ENCODE data around the gene NUDT22.

The NUDT22 gene

GRCh38 chr11:64204464-64204989 is 21.5 kb upstream of the NUDT22 start:
- H4K20me1 ChIP-seq = peaks cover 66% of the 10 kb centered on the region
- no peaks in the 10 kb centered on the region for H3K27me3 ChIP-seq
- H3K9me3 ChIP-seq = no peaks in the 10 kb centered on the region
- peak overlapping the region; percentile 97 for H3K4me2 ChIP-seq
- H3K4me1 ChIP-seq = peaks cover 46% of the 10 kb centered on the region
- peak overlapping the region; percentile 98 for H3K9ac ChIP-seq
- TF ChIP-seq Cebpa-rat (IDR thresholded peaks at IDR 0.05) = no peak
- H3K27ac ChIP-seq = peak overlapping the region; percentile 99
- H3K36me3 ChIP-seq = peaks cover 19% of the 10 kb centered on the region
- peak overlapping the region; percentile 94 for H3K4me3 ChIP-seq

- H3K36me3 ChIP-seq = peaks cover 39% of the 10 kb centered on the region
- H3K4me2 ChIP-seq = peak within 1 kb of the TSS; percentile 97
Measured at GRCh38 chr11:64206457-64207255, 19.4 kb upstream of the NUDT22 start, which contains the start of gene FERMT3. Gene FERMT3, plus strand, starts transcription at chr11:64206721. Its CDS starts 644 bp downstream, at chr11:64207365.

GRCh38 chr11:64207256-64208085 is 18.6 kb upstream of the NUDT22 start:
- Histone ChIP-seq H3K4me2 (peak overlapping the region; percentile 97), H3K9me3 (no peaks in the 10 kb centered on the region), H3K27me3 (no peaks in the 10 kb centered on the region), H4K20me1 (peaks cover 62% of the 10 kb centered on the region), H3K4me1 (peaks cover 69% of the 10 kb centered on the region), H3K27ac (peak overlapping the region; percentile 99), H3K4me3 (peak overlapping the region; percentile 94), H3K9ac (peak overlapping the region; percentile 98), H3K36me3 (peaks cover 47% of the 10 kb centered on the region)
- TF ChIP-seq Cebpa-rat (IDR thresholded peaks at IDR 0.05) = no peak

More at GRCh38 chr11:64206457-64207255, 19.4 kb upstream of the NUDT22 start, which contains the start of gene FERMT3:
- Histone ChIP-seq H4K20me1 (peaks cover 62% of the 10 kb centered on the region), H3K4me1 (peaks cover 61% of the 10 kb centered on the region), H3K4me3 (peak within 1 kb of the TSS; percentile 94), H3K27me3 (no peaks in the 10 kb centered on the region), H3K9ac (peak within 1 kb of the TSS; percentile 98), H3K27ac (peak within 1 kb of the TSS; percentile 99), H3K9me3 (no peaks in the 10 kb centered on the region)
- no peak for TF ChIP-seq Cebpa-rat (IDR thresholded peaks at IDR 0.05)

GRCh38 chr11:64208086-64208795 is 17.8 kb upstream of the NUDT22 start:
- Histone ChIP-seq H3K4me3 (peak overlapping the region; percentile 94), H3K27ac (peak overlapping the region; percentile 99), H3K4me1 (peaks cover 77% of the 10 kb centered on the region), H4K20me1 (peaks cover 56% of the 10 kb centered on the region), H3K36me3 (peaks cover 54% of the 10 kb centered on the region), H3K4me2 (peak overlapping the region; percentile 97), H3K9ac (peak overlapping the region; percentile 98), H3K27me3 (no peaks in the 10 kb centered on the region), H3K9me3 (no peaks in the 10 kb centered on the region)
- TF ChIP-seq Cebpa-rat (IDR thresholded peaks at IDR 0.05) = no peak

GRCh38 chr11:64208796-64209562 is 17.1 kb upstream of the NUDT22 start:
- Histone ChIP-seq H4K20me1 (peaks cover 53% of the 10 kb centered on the region), H3K9me3 (no peaks in the 10 kb centered on the region), H3K4me1 (peaks cover 79% of the 10 kb centered on the region), H3K9ac (peak overlapping the region; percentile 98), H3K4me3 (peak overlapping the region; percentile 94), H3K36me3 (peaks cover 59% of the 10 kb centered on the region), H3K27me3 (no peaks in the 10 kb centered on the region), H3K27ac (peak overlapping the region; percentile 99), H3K4me2 (peak overlapping the region; percentile 97)
- TF ChIP-seq Cebpa-rat (IDR thresholded peaks at IDR 0.05) = no peak

- peak overlapping the region; percentile 98 for H3K9ac ChIP-seq
- peaks cover 64% of the 10 kb centered on the region for H3K36me3 ChIP-seq
- no peak for TF ChIP-seq Cebpa-rat (IDR thresholded peaks at IDR 0.05)
- H4K20me1 ChIP-seq = peaks cover 49% of the 10 kb centered on the region
- H3K4me3 ChIP-seq = peak overlapping the region; percentile 94
- H3K9me3 ChIP-seq = no peaks in the 10 kb centered on the region
- peak overlapping the region; percentile 99 for H3K27ac ChIP-seq
- H3K27me3 ChIP-seq = no peaks in the 10 kb centered on the region
- H3K4me1 ChIP-seq = peaks cover 79% of the 10 kb centered on the region
- H3K4me2 ChIP-seq = peak overlapping the region; percentile 97
Measured at GRCh38 chr11:64209563-64209843, 16.6 kb upstream of the NUDT22 start.

GRCh38 chr11:64210301-64211020 is 15.6 kb upstream of the NUDT22 start:
- peaks cover 65% of the 10 kb centered on the region for H3K36me3 ChIP-seq
- H3K4me3 ChIP-seq = no peak overlapping the region
- H3K4me1 ChIP-seq = peaks cover 79% of the 10 kb centered on the region
- peak overlapping the region; percentile 18; the same call in 1 of the 2 replicates for H3K9ac ChIP-seq
- H3K4me2 ChIP-seq = peak overlapping the region; percentile 97
- peak overlapping the region; percentile 26; the same call in 1 of the 2 replicates for H3K27ac ChIP-seq
- no peaks in the 10 kb centered on the region for H3K9me3 ChIP-seq
- TF ChIP-seq Cebpa-rat (IDR thresholded peaks at IDR 0.05) = no peak
- peaks cover 49% of the 10 kb centered on the region for H4K20me1 ChIP-seq
- no peaks in the 10 kb centered on the region for H3K27me3 ChIP-seq

GRCh38 chr11:64211181-64211872 is 14.7 kb upstream of the NUDT22 start:
- no peaks in the 10 kb centered on the region for H3K9me3 ChIP-seq
- no peak for TF ChIP-seq Cebpa-rat (IDR thresholded peaks at IDR 0.05)
- 0 out of 2 replicates have a peak overlapping the region, but pooled peaks have one; percentile 74 for H3K4me2 ChIP-seq
- H3K27ac ChIP-seq = 0 out of 2 replicates have a peak overlapping the region, but pooled peaks have one; percentile 16
- peaks cover 79% of the 10 kb centered on the region for H3K4me1 ChIP-seq
- no peak overlapping the region for H3K9ac ChIP-seq
- peaks cover 65% of the 10 kb centered on the region for H3K36me3 ChIP-seq
- no peak overlapping the region for H3K4me3 ChIP-seq
- peaks cover 49% of the 10 kb centered on the region for H4K20me1 ChIP-seq
- H3K27me3 ChIP-seq = no peaks in the 10 kb centered on the region

All from BLaER1 (cell line).